ENCODE data around the gene KNDC1.
"Not testable (repeated sequence)": the region's sequence is repeated elsewhere in the genome, so short reads cannot be mapped to it uniquely, and the experiment has no call there.

Gene KNDC1

GRCh38 chr10:133126431-133127290 lies 33.4 kb upstream of the KNDC1 start:
- DNase-seq: no peak

GRCh38 chr10:133127291-133128125 lies 32.5 kb upstream of the KNDC1 start:
- peak in 1 of 2 experiments; percentile 21 for DNase-seq

GRCh38 chr10:133128126-133129070 lies 31.6 kb upstream of the KNDC1 start:
- no peak for DNase-seq

- no peak for DNase-seq
Observed at GRCh38 chr10:133129071-133129858, 30.8 kb upstream of the KNDC1 start.

GRCh38 chr10:133129859-133130495 lies 30.0 kb upstream of the KNDC1 start:
- DNase-seq: no peak

- no peak for DNase-seq
Observed at GRCh38 chr10:133130602-133131001, 29.4 kb upstream of the KNDC1 start.

GRCh38 chr10:133131053-133131452 lies 29.0 kb upstream of the KNDC1 start:
- no peak for DNase-seq

GRCh38 chr10:133131734-133132472 lies 28.1 kb upstream of the KNDC1 start:
- no peak for DNase-seq

- DNase-seq: no peak
Observed at GRCh38 chr10:133132473-133133291, 27.3 kb upstream of the KNDC1 start.

- no peak for DNase-seq
Observed at GRCh38 chr10:133133471-133134231, 26.4 kb upstream of the KNDC1 start.

GRCh38 chr10:133134411-133135115 lies 25.5 kb upstream of the KNDC1 start:
- no peak for DNase-seq

- DNase-seq: no peak
Observed at GRCh38 chr10:133135116-133135465, 24.9 kb upstream of the KNDC1 start.

GRCh38 chr10:133137486-133138145 lies 22.4 kb upstream of the KNDC1 start:
- not testable (repeated sequence) for DNase-seq

- DNase-seq: no peak
Observed at GRCh38 chr10:133139551-133140065, 20.4 kb upstream of the KNDC1 start.

GRCh38 chr10:133140417-133141143 lies 19.4 kb upstream of the KNDC1 start:
- no peak for DNase-seq

- DNase-seq: no peak
Observed at GRCh38 chr10:133141144-133141957, 18.7 kb upstream of the KNDC1 start.
